ENCODE data around the gene CDK5RAP3. TPM values are rescaled to one million over a fixed set of nuclear protein-coding genes. Genes with fewer than 3 reads are reported as not detected.
"Not testable (repeated sequence)": the region's sequence is repeated elsewhere in the genome, so short reads cannot be mapped to it uniquely, and the experiment has no call there.

CDK5RAP3 gene
- total RNA-seq, 1 experiment from 2014 or later = 149 TPM

- Histone ChIP-seq H3K27ac (ENCODE audit: insufficient read length, low read depth, low read length) (no peak overlapping the region), H4K8ac (replicated peaks; ENCODE audit: insufficient read length, low read depth, low read length) (no peak overlapping the region), H3K14ac (ENCODE audit: insufficient read depth, low read length) (no peak overlapping the region), H3K4me1 (ENCODE audit: insufficient read depth, low read length) (peaks cover 7% of the 10 kb centered on the region; the same call in 1 of the 2 replicates), H3K4me2 (ENCODE audit: insufficient read depth, insufficient read length, low read length) (no peak overlapping the region), H2BK12ac (ENCODE audit: insufficient read length, low read depth, low read length) (no peak overlapping the region), H3K27me3 (ENCODE audit: insufficient read depth, low read length) (no peaks in the 10 kb centered on the region; the same call in 1 of the 2 replicates), H3K9me3 (ENCODE audit: control insufficient read depth, low read depth, low read length) (no peaks in the 10 kb centered on the region), H3K23ac (ENCODE audit: insufficient read length, low read depth, low read length) (no peak overlapping the region), H3K56ac (ENCODE audit: insufficient read length, low read depth, low read length) (no peak overlapping the region), H2BK20ac (ENCODE audit: low read depth, low read length, poor library complexity, severe bottlenecking) (no peak overlapping the region), H4K5ac (ENCODE audit: insufficient read length, low read depth, low read length) (no peak overlapping the region), H3K23me2 (ENCODE audit: insufficient read length, low read depth, low read length, poor library complexity, severe bottlenecking) (peaks cover 3% of the 10 kb centered on the region), H3K9ac (ENCODE audit: extremely low read depth, insufficient read length, low read length) (no peak overlapping the region), H3K79me1 (ENCODE audit: insufficient read depth, low read depth, low read length, poor library complexity, severe bottlenecking) (no peaks in the 10 kb centered on the region), H4K20me1 (ENCODE audit: control insufficient read depth, insufficient read depth, insufficient read length) (no peaks in the 10 kb centered on the region), H3K18ac (ENCODE audit: insufficient read length, low read depth, low read length) (no peak overlapping the region), H3K79me2 (ENCODE audit: insufficient read depth, low read length) (no peaks in the 10 kb centered on the region), H3K4ac (ENCODE audit: low read depth, low read length) (no peak overlapping the region), H4K91ac (ENCODE audit: insufficient read length, low read depth, low read length) (no peak overlapping the region), H2BK15ac (ENCODE audit: low read depth, low read length) (no peak overlapping the region), H2AK5ac (ENCODE audit: insufficient read length, low read length) (no peak overlapping the region), H2BK5ac (ENCODE audit: insufficient read length, low read length) (no peak overlapping the region), H2AFZ (ENCODE audit: low read length) (no peak overlapping the region), H2BK120ac (ENCODE audit: low read depth, low read length, poor library complexity, severe bottlenecking) (no peak overlapping the region), H3T11ph (ENCODE audit: low read length) (no peak overlapping the region)
- WGBS (ENCODE audit: extremely low coverage, insufficient read length, low lambda C conversion rate) = no CpG with 5 or more reads among the region's 17 CpGs
- Mint-ChIP-seq H3K4me1 (peaks cover 55 to 62% of the 10 kb centered on the region in 2 experiments), H3K36me3 (ENCODE audit: insufficient read depth in 1 of 3, low read depth in 3 of 3) (peaks cover 4 to 14% (median 11%) of the 10 kb centered on the region in 3 experiments; a peak in 5 of 7 replicates), H3K27ac (peak overlapping the region in 2 of 3 experiments; percentile 22 to 29; a peak in 2 of 7 replicates), H3K9me3 (no peaks in the 10 kb centered on the region), H3K27me3 (ENCODE audit: low read depth) (peaks cover 3% of the 10 kb centered on the region), H3K4me3 (peak overlapping the region; percentile 4 to 28; a peak in 2 of 5 replicates)
- no peak for TF ChIP-seq CTCF (conservative IDR thresholded peaks at IDR 0.05)
- DNase-seq = peak; percentile 65
These were observed 16.4 kb downstream of the CDK5RAP3 start for GRCh38 chr17:47987240-47987835.

- H3K27ac ChIP-seq (ENCODE audit: insufficient read length, low read depth, low read length); H3K79me2 ChIP-seq (ENCODE audit: insufficient read depth, low read length); H3K23ac ChIP-seq (ENCODE audit: insufficient read length, low read depth, low read length); H3K18ac ChIP-seq (ENCODE audit: insufficient read length, low read depth, low read length); H2BK12ac ChIP-seq (ENCODE audit: insufficient read length, low read depth, low read length); H2AFZ ChIP-seq (ENCODE audit: low read length); H3K27ac Mint-ChIP-seq; H4K20me1 ChIP-seq (ENCODE audit: control insufficient read depth, insufficient read depth, insufficient read length); H3K23me2 ChIP-seq (ENCODE audit: insufficient read length, low read depth, low read length, poor library complexity, severe bottlenecking); H3K14ac ChIP-seq (ENCODE audit: insufficient read depth, low read length); H2AK5ac ChIP-seq (ENCODE audit: insufficient read length, low read length); H4K8ac ChIP-seq (replicated peaks; ENCODE audit: insufficient read length, low read depth, low read length); H3K79me1 ChIP-seq (ENCODE audit: insufficient read depth, low read depth, low read length, poor library complexity, severe bottlenecking); H2BK15ac ChIP-seq (ENCODE audit: low read depth, low read length); H3T11ph ChIP-seq (ENCODE audit: low read length); H4K91ac ChIP-seq (ENCODE audit: insufficient read length, low read depth, low read length); H2BK120ac ChIP-seq (ENCODE audit: low read depth, low read length, poor library complexity, severe bottlenecking); H3K27me3 Mint-ChIP-seq (ENCODE audit: low read depth); H3K9me3 Mint-ChIP-seq; H3K27me3 ChIP-seq (ENCODE audit: insufficient read depth, low read length); H3K4me2 ChIP-seq (ENCODE audit: insufficient read depth, insufficient read length, low read length); H4K5ac ChIP-seq (ENCODE audit: insufficient read length, low read depth, low read length); H3K36me3 Mint-ChIP-seq (ENCODE audit: insufficient read depth in 1 of 3, low read depth in 3 of 3); H3K9ac ChIP-seq (ENCODE audit: extremely low read depth, insufficient read length, low read length); H2BK20ac ChIP-seq (ENCODE audit: low read depth, low read length, poor library complexity, severe bottlenecking); H3K4me1 ChIP-seq (ENCODE audit: insufficient read depth, low read length); H2BK5ac ChIP-seq (ENCODE audit: insufficient read length, low read length); H3K4ac ChIP-seq (ENCODE audit: low read depth, low read length); H3K9me3 ChIP-seq (ENCODE audit: control insufficient read depth, low read depth, low read length); DNase-seq; H3K4me3 Mint-ChIP-seq; H3K56ac ChIP-seq (ENCODE audit: insufficient read length, low read depth, low read length): not testable (repeated sequence)
- no CpG with 5 or more reads among the region's 1 CpG for WGBS (ENCODE audit: extremely low coverage, insufficient read length, low lambda C conversion rate)
- H3K4me1 Mint-ChIP-seq = peaks cover 59 to 71% of the 10 kb centered on the region in 2 experiments
These were observed 17.5 kb downstream of the CDK5RAP3 start for GRCh38 chr17:47988445-47988844.
